IPS-11a (cell line): ENCODE results near the gene ASMT.
"Not testable (repeated sequence)": the region's sequence is repeated elsewhere in the genome, so short reads cannot be mapped to it uniquely, and the experiment has no call there.

Experiments used
- H3K4me3 ChIP-seq: one replicate; pipeline ENCODE4 v1.5.1; 2013; ENCODE audit warnings: low read depth, low read length, control low read depth

ASMT gene

DNA sequence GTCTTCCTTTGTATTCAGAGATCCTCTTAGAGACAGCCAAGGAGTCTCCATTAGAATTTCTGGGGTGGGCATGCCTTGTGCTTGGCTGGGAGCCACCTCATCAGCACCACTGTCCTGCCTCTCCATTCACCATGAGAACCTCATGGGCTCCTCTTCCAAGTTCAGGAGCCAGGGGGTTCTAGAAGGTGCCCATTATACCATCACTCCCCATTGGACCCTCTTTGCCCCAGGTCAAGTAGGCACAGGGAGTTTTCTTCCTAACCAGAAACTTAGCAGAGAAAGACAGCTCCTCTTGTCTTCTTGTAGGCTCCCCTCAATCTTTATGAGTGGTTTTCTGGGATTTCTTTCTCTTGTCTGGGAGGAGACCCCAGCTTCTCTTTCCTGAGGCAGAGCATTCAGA, 31.1 kb downstream of the ASMT start:
- H3K4me3 ChIP-seq, result no peak overlapping the region

DNA sequence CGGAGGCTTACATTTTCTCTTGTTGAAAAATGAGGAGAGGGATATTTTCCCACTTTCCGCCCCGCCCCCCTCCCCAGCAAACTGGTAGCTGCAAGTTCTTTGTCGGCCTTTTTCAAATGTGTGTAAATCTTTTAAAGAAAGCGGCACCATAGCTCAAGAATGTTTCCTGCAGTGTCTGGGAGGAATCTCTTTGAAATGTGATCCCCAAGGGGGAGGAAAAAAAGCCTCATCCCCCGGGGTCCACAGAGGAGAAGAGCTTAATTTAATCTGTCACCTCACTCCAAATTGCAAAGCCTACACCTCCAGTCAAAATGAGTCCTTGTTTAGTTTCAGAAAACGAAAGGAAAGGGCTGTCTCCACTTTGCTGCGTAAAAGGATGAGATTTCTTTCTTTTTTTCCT, 34.8 kb downstream of the ASMT start:
- H3K4me3 ChIP-seq, result no peak overlapping the region

DNA sequence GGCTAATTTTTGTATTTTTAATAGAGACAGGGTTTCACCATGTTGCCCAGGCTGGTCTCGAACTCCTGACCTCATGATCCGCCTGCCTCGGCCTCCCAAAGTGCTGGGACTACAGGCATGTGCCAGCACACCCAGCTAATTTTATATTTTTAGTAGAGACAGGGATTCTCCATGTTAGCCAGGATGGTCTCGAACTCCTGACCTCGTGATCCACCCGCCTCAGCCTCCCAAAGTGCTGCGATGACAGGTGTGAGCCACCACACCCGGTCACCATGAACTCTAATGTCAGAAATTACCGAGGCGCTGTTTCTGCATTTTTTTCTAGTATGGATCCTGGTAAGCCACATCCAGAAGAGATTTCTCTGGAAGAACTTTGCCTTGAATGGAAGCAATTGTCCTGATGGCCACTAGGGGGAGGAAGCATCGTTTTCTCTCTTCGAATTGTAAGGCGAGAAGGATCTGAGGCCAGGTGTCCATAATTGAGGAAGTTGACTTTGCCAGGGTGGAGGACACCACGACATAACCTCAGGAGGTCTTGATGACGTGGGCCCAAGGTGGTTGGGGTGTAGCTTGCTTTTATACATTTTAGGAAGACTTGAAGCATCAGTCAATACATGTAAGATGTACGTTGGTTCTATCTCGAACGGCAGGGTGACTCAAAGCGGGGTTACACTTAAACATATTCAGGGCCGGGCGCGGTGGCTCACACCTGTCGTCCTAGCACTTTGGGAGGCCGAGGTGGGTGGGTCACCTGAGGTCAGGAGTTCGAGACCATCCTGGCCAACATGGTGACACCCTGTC, 37.4 kb downstream of the ASMT start:
- H3K4me3 ChIP-seq, result not testable (repeated sequence)

DNA sequence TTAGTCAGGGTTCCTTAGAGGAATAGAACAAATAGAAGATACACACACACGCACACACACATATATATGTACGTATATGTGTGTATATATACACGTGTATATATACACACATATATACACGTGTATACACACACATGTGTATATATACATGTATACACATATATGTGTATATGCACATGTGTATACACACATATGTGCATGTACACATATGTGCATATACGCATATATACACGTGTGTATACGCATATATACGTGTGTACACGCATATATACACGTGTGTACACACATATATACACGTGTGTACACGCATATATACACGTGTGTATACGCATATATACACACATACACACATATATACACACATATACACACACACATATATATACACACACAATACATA, 41.5 kb downstream of the ASMT start:
- H3K4me3 ChIP-seq, result no peak overlapping the region

DNA sequence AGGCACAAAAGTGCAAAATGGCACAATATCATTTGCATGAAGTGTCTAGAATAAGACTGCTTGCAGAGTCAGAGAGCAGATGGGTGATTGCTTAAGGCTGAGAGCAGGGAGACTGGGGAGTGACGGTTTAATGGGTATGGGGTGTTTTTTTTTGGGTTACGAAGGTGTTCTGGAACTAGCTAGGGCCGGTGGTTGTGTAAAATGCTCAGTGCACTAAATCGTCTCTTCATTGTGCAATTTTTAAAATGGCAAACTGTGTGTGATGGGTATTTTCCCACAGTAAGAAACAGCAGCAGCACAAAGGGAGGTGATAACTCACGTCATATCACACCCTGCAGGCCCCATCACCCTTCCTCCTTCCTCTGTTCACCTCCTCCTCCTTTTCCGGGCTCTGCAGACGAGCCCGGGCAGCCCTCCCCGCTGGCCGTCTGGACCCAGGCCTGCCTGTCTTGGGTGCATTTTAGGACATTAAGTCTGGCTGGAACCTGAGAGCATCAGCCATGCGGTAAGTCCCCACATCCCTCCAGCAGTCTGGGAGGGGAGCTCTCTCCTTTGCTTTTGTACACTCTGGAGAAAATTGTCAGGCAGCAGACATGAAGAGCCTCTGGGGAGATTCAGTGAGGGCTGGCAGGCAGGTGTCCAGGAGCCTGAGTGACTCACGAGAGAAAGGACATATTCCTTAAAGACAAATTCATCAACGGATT, 42.7 kb downstream of the ASMT start:
- no peak overlapping the region for H3K4me3 ChIP-seq

DNA sequence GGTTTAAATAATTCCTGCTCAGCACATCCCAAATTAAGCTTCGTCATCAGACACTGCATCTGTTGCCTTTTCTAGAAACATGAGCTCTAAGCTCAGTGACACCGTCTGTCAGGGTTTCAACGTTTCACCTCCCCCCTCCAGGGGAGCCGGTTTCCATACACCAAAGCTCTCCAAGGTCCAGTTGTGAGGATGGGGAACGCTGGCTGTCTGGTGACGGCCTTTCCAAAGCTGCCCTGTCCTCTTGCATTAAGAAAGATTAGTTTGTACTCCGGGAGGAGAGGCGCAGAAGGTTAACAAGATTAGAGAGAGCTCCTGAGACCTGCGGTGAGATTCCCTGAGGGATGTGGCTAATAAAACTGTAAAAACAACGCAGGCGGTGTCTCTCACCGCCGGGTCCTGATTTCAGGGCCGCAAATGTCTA, 43.2 kb downstream of the ASMT start:
- H3K4me3 ChIP-seq, result no peak overlapping the region

DNA sequence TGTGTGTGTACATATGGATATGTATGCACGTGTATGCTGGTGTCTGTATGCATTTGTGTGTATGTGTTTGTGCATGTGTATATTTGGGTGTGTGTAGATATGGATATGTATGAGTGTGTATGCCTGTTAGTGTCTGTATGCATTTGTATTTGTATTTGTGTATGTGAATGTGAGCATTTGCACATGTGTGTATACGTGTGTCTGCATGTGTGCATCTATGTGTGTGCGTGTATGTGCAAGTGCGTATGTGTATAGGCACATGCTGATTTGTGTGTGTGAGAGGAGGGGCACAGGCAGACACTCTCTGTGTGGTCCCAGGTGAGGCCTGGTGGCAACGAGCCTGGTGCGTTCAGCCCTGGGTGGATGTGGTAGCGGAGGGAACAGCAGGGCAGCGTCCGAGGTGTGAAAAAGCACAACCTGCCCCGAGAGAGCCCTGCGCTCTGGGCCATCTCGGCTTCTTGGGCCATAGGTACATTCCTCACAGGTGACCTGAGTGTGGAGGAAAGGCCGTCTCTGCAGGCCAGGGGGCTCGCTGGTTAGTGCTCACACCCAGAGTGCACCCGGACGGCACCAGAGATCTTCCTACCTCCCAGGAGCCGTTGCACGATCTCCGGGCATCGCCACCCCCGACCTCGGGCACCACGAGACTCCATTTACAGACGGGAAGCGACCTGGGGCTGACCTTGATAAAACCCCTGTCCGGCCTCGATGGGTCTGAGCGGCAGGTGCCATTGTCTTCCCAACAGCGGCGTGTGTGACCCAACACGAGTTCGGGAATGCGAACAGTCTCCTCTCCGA, 45.0 kb downstream of the ASMT start:
- no peak overlapping the region for H3K4me3 ChIP-seq

DNA sequence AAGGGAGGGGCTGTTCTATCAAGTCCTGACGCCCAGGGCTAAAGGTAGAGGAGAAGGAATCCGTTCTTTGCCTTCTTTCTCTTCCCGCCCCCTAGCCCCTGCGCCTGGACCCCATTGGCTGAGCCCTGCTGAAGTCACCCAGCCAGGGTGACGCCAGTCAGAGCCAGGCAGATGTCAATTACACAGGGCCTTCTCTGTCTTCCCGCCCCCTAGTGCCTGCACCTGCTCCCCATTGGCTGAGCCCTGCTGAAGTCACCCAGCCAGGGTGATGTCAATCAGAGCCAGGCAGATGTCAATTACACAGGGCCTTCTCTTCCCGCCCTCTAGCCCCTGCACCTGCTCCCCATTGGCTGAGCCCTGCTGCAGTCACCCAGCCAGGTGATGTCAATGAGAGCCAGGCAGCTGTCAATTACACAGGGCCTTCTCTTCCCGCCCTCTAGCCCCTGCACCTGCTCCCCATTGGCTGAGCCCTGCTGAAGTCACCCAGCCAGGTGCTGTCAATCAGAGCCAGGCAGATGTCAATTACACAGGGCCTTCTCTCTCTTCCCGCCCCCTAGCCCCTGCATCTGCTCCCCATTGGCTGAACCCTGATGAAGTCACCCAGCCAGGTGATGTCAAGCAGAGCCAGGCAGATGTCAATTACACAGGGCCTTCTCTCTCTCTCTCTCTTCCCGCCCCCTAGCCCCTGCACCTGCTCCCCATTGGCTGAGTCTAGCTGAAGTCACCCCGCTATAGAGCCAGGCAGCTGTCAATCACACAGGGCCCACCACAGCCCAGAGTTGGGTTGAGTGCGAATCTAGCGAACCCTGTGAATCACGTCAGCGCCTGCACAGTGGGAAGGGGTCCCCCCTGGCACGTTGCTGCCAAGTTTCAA, 46.4 kb downstream of the ASMT start:
- H3K4me3 ChIP-seq, result no peak overlapping the region

DNA sequence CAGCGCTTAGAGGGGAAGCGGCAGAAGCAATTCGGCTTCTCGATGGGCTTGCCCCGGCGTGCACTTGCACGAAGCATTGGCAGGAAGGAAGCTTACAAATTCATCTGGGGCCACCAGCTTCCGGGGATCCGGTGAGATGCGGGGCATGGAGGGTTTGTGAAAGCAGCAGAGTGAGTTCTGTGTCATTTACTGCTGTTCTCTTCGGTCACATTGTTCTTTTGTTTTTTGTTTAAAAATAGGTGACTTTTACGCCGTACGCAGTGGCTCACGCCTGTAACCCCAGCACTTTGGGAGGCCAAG, 47.0 kb downstream of the ASMT start:
- no peak overlapping the region for H3K4me3 ChIP-seq

DNA sequence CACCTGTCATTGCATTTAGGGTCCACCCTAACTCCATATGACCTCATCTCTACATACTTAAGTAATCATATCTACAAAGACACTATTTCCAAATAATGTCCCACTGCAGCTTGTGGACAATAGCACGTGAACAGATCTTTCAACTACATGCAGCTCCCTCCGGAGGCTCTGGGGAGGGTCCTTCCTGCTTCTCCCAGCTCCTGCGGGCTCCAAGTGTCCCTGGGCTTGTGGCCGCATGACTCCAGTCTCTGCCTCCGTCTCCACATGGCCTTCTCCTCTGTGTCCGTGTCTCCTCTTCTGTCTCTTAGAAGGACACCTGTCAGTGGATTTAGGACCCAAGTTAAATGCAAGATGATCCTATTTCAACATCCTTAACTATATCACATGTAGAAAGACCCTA, 52.7 kb downstream of the ASMT start:
- no peak overlapping the region for H3K4me3 ChIP-seq

DNA sequence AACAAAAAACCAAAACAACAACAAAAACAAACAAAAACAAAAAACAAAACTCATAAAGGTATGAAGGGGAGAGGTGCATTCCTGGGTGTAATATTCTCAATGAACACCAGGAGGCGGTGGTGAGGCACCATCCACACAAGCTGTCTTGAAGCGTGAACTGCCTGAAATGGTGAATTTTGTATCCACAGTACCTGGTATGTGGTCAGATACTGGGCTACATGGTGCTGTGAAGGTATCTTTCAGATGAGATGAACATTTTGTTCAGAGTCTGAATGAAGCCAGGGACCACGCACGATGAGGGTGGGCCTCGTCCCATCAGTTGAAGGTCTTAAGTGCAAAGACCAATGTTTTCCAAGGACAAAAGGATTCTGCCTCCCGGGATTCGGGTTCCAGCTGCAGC, 58.5 kb downstream of the ASMT start:
- H3K4me3 ChIP-seq, result no peak overlapping the region

DNA sequence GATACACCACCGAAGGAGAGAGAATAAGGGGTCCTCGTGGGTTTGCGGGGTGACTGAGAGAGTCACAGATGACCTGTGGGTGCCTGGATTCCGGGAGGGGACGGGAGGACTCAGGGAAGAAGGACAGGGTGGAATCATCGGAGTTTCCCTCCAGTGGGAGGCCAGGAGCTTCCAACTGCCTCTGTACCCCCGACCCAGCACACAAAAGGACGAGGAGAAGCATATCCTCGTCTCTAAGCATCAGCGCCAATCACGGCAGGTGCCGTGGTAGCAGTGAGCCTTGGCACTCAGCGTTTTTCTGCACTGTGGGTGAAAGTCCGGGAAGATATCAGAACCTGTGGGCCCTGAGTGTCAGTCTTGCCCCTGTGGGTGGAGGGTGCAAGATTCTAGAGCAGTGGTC, 62.0 kb downstream of the ASMT start:
- H3K4me3 ChIP-seq, result no peak overlapping the region

DNA sequence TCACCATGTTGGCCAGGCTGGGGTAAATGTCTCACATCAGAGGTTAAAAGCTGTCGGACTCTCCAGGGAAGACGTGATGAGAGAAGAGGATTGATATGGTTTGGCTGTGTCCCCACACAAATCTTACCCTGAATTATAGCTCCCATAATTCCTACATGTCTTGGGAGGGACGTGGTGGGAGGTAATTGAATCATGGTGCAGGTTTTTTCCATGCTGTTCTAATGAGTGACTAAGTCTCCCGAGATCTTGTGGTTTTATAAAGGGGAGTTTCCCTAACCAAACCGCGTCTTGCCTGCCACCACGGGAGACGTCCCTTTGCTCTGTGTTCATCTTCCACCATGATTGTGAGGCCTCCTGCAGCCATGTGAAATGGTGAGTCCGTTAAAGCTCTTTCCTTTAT, 64.4 kb downstream of the ASMT start:
- H3K4me3 ChIP-seq, result no peak overlapping the region

DNA sequence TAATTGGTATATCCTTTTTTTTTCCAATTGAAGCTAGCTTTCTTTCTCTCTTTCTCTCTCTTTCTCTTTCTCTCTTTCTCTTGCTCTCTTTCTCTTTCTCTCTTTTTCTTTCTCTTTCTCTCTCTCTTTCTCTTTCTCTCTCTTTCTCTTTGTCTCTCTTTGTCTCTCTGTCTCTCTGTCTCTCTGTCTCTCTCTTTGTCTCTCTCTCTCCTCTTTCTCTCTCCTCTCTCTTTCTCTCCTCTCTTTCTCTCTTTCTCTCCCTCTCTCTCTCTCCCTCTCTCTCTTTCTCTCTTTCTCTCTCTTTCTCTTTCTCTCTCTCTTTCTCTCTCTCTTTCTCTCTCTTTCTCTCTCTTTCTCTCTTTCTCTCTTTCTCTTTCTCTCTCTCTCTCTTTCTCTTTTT, 66.6 kb downstream of the ASMT start:
- no peak overlapping the region for H3K4me3 ChIP-seq

DNA sequence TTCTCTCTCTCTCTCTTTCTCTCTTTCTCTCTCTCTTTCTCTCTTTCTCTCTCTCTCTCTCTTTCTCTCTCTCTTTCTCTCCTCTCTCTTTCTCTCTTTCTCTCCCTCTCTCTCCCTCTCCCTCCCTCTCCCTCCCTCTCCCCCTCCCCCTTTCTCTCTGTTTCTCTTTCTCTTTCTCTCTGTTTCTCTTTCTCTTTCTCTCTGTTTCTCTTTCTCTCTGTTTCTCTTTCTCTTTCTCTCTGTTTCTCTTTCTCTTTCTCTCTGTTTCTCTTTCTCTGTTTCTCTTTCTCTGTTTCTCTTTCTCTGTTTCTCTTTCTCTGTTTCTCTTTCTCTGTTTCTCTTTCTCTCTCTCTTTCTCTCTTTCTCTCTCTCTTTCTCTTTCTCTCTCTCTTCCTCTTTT, 67.0 kb downstream of the ASMT start:
- not testable (repeated sequence) for H3K4me3 ChIP-seq

DNA sequence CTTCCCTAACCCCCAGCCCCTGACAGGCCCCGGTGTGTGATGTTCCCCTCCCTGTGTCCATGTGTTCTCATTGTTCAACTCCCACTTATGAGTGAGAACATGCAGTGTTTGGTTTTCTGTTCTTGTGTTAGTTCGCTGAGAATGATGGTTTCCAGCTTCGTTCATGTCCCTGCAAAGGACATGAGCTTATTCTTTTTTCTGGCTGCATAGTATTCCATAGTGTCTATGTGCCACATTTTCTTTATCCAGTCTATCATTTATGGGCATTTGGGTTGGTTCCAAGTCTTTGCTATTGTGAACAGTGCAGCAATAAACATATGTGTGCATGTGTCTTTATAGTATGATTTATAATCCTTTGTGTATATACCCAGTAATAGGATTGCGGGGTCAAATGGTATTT, 67.6 kb downstream of the ASMT start:
- H3K4me3 ChIP-seq, result not testable (repeated sequence)

DNA sequence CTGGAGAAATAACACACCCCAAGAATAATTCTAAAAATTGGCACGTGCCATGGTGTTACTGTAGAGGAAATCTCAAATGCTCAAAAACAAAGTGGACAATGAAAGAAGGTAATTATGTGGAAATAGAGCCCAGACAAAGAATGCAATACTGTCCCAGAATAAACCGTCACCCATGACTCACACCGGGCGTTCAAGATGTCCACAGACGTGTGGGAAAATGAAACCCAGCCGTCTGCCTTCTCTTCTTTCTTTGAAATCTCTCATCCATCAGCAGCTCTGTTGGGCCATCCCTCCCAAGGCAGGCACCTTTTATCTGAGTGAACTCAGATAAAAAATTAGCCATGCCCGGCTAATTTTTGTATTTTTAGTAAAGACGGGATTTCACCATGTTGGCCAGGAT, 70.0 kb downstream of the ASMT start:
- not testable (repeated sequence) for H3K4me3 ChIP-seq

DNA sequence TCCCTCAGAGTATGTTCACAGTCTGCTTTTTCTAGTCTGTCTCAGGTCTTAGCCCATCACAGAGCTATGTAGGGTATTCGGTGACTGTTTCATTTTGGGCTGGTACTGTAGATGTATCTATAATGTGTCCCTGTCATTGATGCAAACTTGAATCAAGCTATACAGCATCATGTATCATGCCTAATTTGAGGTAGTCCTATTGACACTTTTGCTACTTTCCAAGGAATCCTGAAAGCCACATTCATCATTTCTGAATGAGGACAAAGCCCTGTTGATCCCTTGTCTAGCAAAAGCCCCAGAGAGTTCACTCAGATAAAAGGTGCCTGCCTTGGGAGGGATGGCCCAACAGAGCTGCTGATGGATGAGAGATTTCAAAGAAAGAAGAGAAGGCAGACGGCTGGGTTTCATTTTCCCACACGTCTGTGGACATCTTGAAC, 70.6 kb downstream of the ASMT start:
- H3K4me3 ChIP-seq, result not testable (repeated sequence)

DNA sequence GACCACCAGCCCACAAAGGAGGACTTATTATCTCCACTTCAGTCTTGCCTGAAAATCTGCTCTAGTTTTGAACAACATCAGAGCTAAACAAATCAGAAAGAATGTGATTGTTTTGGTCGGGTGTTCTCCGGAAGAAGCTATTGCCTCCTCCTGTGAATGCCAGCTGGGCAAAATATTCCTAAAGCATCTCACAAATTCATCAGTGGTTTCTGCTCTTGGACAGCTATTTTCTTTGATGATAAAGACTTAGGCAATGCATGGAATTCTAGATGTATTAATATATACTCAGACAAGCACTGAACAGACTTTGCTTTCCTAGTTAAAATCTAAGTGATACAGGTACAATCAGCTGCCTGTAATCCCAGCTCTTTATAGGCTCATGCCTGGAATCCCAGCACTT, 71.8 kb downstream of the ASMT start:
- no peak overlapping the region for H3K4me3 ChIP-seq
